GM13977 (cell line): ENCODE results near the gene MRPL24.
A peak's percentile ranks its signal among the peaks of the same experiment; 100 is the strongest.

Source experiments
- DNase-seq: peaks from one replicate; pipeline ENCODE4 v3.0.0; 2012; ENCODE audit warnings: low spot score
- CTCF ChIP-seq: IDR thresholded peaks from 2 replicates; pipeline ENCODE4 v1.5.1; 2012; ENCODE audit warnings: mild to moderate bottlenecking, control low read depth; ENCODE audit not compliant: insufficient read depth; ENCODE audit errors: extremely low read depth, missing control alignments
- in situ Hi-C: fragments of 300-500 bp; cut with MboI; formaldehyde crosslinking; loops from one replicate; pipeline ENCODE4 v1.12.0; 2022; ENCODE audit warnings: low sequenced_read_pairs, low pct_unique_long_range_greater_than_20kb, mixed read lengths, inconsistent platforms; ENCODE audit not compliant: unreplicated experiment

The MRPL24 gene

GRCh38 chr1:156725683-156726280 lies 15.1 kb downstream of the MRPL24 start:
- in situ Hi-C loops, result no loop called here

GRCh38 chr1:156721535-156721934 lies 19.4 kb downstream of the MRPL24 start:
- in situ Hi-C loops, result loop anchor here (25.0 kb wide), 1 partner anchor 141 kb away; the partner anchor contains the start of genes INSRR and NTRK1
- DNase-seq, result no peak
- TF ChIP-seq CTCF, result no peak

More at GRCh38 chr1:156725683-156726280, 15.1 kb downstream of the MRPL24 start:
- DNase-seq, result peak; percentile 85
- peak; percentile 96 for TF ChIP-seq CTCF

GRCh38 chr1:156721131-156721530 lies 19.8 kb downstream of the MRPL24 start:
- TF ChIP-seq CTCF, result no peak
- in situ Hi-C loops, result loop anchor here (25.0 kb wide), 1 partner anchor 141 kb away; the partner anchor contains the start of genes INSRR and NTRK1
- no peak for DNase-seq

- no peak for DNase-seq
- no peak for TF ChIP-seq CTCF
- in situ Hi-C loops, result loop anchor here (25.0 kb wide), 1 partner anchor 145 kb away; the partner anchor contains the start of genes INSRR and NTRK1
These were observed 23.5 kb downstream of the MRPL24 start for GRCh38 chr1:156717351-156717750.

GRCh38 chr1:156714830-156715229 lies 26.1 kb downstream of the MRPL24 start:
- in situ Hi-C loops, result loop anchor here (25.0 kb wide), 1 partner anchor 147 kb away; the partner anchor contains the start of genes INSRR and NTRK1
- no peak for DNase-seq
- no peak for TF ChIP-seq CTCF

GRCh38 chr1:156712626-156713025 lies 28.3 kb downstream of the MRPL24 start:
- DNase-seq, result no peak
- in situ Hi-C loops, result loop anchor here (25.0 kb wide), 1 partner anchor 150 kb away; the partner anchor contains the start of genes INSRR and NTRK1
- no peak for TF ChIP-seq CTCF
